ENCODE measurements around the gene CCDC93.

DNA sequence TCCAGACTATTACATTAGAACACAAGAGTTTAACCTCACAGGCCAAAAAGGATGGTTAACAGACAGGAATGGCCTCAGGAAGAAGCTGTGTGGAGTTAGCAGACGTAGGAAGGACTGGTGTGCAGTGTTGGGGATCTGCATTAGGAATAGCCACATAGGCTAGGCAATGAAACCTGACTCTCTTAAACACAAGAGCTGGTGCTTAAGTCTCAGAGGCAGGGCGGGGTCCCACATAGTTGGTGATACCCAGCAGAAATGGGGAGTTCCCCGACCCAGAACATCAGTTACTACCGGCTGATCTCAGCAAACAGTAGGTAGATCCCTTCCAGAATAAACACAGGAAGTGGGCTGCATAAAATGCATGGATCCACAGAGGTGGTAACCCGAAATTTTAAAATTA is 64.1 kb downstream of the CCDC93 start:
- TF ChIP-seq CTCF (IDR thresholded peaks at IDR 0.05) (no peak), POLR2A (IDR thresholded peaks at IDR 0.05) (no peak), POLR2AphosphoS5 (IDR thresholded peaks at IDR 0.05; ENCODE audit: insufficient read depth in 1 of 2, low read depth in 1 of 2) (no peak)

Measured in vagina (tissue), 2 donors.